ENCODE measurements around the gene SELENOF. TPM values are rescaled to one million over a fixed set of nuclear protein-coding genes. Genes with fewer than 3 reads are reported as not detected.

SELENOF gene
- total and polyA plus RNA-seq, 3 donors from 2014 or later: 106 to 218 (median 115) TPM

- H3K27ac ChIP-seq: no peak overlapping the region
- intact Hi-C loops (cut with DNase I; ENCODE audit: low total_unique reads): no loop called here
- H3K4me1 ChIP-seq: no peaks in the 10 kb centered on the region
- no peak for DNase-seq
- TF ChIP-seq, protein P1, sequence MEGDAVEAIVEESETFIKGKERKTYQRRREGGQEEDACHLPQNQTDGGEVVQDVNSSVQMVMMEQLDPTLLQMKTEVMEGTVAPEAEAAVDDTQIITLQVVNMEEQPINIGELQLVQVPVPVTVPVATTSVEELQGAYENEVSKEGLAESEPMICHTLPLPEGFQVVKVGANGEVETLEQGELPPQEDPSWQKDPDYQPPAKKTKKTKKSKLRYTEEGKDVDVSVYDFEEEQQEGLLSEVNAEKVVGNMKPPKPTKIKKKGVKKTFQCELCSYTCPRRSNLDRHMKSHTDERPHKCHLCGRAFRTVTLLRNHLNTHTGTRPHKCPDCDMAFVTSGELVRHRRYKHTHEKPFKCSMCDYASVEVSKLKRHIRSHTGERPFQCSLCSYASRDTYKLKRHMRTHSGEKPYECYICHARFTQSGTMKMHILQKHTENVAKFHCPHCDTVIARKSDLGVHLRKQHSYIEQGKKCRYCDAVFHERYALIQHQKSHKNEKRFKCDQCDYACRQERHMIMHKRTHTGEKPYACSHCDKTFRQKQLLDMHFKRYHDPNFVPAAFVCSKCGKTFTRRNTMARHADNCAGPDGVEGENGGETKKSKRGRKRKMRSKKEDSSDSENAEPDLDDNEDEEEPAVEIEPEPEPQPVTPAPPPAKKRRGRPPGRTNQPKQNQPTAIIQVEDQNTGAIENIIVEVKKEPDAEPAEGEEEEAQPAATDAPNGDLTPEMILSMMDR (IDR thresholded peaks at IDR 0.05): no peak
- no peak for TF ChIP-seq POLR2A (IDR thresholded peaks at IDR 0.05)
- no peaks in the 10 kb centered on the region for H3K36me3 ChIP-seq (ENCODE audit: low read depth, missing control alignments)
- WGBS, 2 donors: 67 to 77% methylated on average over 1 of the region's 1 CpG
- H3K4me3 ChIP-seq: no peak overlapping the region
- H3K9me3 ChIP-seq: no peaks in the 10 kb centered on the region
- H3K27me3 ChIP-seq: no peaks in the 10 kb centered on the region
Observed at GRCh38 chr1:86938450-86938849, 24.5 kb upstream of the SELENOF start.

DNA sequence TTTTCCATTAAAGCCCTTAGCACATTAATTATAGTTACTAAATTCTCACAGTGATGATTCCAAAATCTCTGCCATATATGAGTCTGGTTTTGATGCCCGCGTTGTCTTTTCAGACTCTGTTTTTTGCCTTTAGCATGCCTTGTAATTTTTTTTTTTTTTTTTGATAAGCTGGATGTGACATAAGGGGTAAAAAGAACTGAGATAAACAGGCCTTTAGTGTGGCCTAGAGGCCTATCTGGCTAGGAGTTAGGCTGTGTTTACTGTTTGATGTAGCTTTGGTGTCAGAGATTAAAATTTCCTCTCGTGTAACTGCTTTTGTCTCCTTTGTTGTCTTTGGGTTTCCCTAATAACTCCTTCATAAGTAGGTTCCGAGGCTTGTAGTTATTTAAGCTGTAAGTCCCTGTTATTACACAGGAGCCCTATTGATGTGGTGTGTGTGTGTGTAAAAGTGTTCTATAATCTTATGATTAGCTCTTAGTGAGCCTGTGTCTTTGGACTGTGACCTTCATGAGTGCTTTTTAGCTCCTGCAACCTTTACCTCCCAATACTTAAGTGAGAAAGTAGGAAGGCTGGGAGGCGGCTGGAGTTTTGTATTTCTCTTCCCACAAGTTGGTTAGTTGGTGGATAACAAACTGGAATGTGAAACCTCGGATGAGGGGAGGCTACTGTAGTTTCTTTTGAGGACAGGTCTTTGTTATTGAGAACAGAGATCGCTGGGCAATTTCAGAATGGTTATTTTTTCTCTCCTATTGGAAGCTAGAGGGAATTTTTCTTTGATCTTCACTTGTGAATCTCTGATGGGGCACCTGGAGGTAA, 19.8 kb upstream of the SELENOF start:
- H3K27ac ChIP-seq: no peak overlapping the region
- no peak for TF ChIP-seq POLR2A (IDR thresholded peaks at IDR 0.05)
- TF ChIP-seq, protein P1 (IDR thresholded peaks at IDR 0.05): no peak
- 58 to 79% methylated on average over 7 of the region's 7 CpGs for WGBS, 2 donors

GRCh38 chr1:86933051-86933450, 19.1 kb upstream of the SELENOF start:
- TF ChIP-seq POLR2A (IDR thresholded peaks at IDR 0.05): no peak
- TF ChIP-seq, protein P1 (IDR thresholded peaks at IDR 0.05): no peak
- Histone ChIP-seq H3K4me1 (no peaks in the 10 kb centered on the region), H3K9me3 (no peaks in the 10 kb centered on the region), H3K4me3 (no peak overlapping the region), H3K27me3 (no peaks in the 10 kb centered on the region), H3K27ac (no peak overlapping the region), H3K36me3 (ENCODE audit: low read depth, missing control alignments) (no peaks in the 10 kb centered on the region)
- DNase-seq: no peak
- 92 to 94% methylated on average over 3 of the region's 3 CpGs for WGBS, 2 donors
- intact Hi-C loops (cut with DNase I; ENCODE audit: low total_unique reads): no loop called here

More for the DNA sequence above, 19.8 kb upstream of the SELENOF start:
- H3K4me1 ChIP-seq: no peaks in the 10 kb centered on the region
- H3K27me3 ChIP-seq: no peaks in the 10 kb centered on the region
- DNase-seq: no peak
- H3K36me3 ChIP-seq (ENCODE audit: low read depth, missing control alignments): no peaks in the 10 kb centered on the region
- H3K4me3 ChIP-seq: no peak overlapping the region
- intact Hi-C loops (cut with DNase I; ENCODE audit: low total_unique reads): no loop called here
- H3K9me3 ChIP-seq: no peaks in the 10 kb centered on the region

- Histone ChIP-seq H3K9me3 (no peaks in the 10 kb centered on the region), H3K27ac (no peak overlapping the region), H3K4me3 (no peak overlapping the region), H3K27me3 (no peaks in the 10 kb centered on the region), H3K4me1 (no peaks in the 10 kb centered on the region), H3K36me3 (ENCODE audit: low read depth, missing control alignments) (no peaks in the 10 kb centered on the region)
- intact Hi-C loops (cut with DNase I; ENCODE audit: low total_unique reads): no loop called here
- no peak for TF ChIP-seq POLR2A (IDR thresholded peaks at IDR 0.05)
- TF ChIP-seq, protein P1 (IDR thresholded peaks at IDR 0.05): no peak
- 67 to 83% methylated on average over 1 of the region's 1 CpG for WGBS, 2 donors
- DNase-seq: no peak
Observed at GRCh38 chr1:86928819-86929218, 14.9 kb upstream of the SELENOF start.

DNA sequence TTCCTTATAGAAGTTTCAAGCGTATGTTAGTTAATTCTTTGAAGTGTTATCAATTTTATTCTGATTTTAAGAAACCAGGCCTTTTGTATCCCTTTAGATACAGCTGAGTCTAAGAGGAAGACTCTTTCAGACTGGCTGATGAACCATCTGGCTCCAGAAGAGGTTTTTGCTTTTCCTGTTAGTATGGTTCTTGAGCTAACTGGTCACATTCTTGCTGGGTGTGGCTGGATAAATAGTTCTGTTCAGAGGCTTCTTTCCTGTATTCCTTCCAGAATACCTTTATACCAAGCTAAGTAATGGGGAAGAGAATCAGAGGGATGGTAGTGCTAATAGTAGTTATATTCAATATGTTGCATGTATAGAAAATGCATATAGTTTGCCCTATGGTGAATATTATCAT, 13.0 kb upstream of the SELENOF start:
- TF ChIP-seq POLR2A (IDR thresholded peaks at IDR 0.05): no peak
- TF ChIP-seq, protein P1 (IDR thresholded peaks at IDR 0.05): no peak
- intact Hi-C loops (cut with DNase I; ENCODE audit: low total_unique reads): no loop called here
- DNase-seq: no peak

More for the DNA sequence above, 13.0 kb upstream of the SELENOF start:
- H3K27ac ChIP-seq: no peak overlapping the region
- WGBS, 2 donors: 92 to 94% methylated on average over 1 of the region's 1 CpG
- no peaks in the 10 kb centered on the region for H3K9me3 ChIP-seq
- no peaks in the 10 kb centered on the region for H3K4me1 ChIP-seq
- H3K27me3 ChIP-seq: no peaks in the 10 kb centered on the region
- H3K36me3 ChIP-seq (ENCODE audit: low read depth, missing control alignments): no peaks in the 10 kb centered on the region
- H3K4me3 ChIP-seq: no peak overlapping the region
